ENCODE results near the gene UBAC1.
"Not testable (repeated sequence)": the region's sequence is repeated elsewhere in the genome, so short reads cannot be mapped to it uniquely, and the experiment has no call there.

UBAC1 gene

DNA sequence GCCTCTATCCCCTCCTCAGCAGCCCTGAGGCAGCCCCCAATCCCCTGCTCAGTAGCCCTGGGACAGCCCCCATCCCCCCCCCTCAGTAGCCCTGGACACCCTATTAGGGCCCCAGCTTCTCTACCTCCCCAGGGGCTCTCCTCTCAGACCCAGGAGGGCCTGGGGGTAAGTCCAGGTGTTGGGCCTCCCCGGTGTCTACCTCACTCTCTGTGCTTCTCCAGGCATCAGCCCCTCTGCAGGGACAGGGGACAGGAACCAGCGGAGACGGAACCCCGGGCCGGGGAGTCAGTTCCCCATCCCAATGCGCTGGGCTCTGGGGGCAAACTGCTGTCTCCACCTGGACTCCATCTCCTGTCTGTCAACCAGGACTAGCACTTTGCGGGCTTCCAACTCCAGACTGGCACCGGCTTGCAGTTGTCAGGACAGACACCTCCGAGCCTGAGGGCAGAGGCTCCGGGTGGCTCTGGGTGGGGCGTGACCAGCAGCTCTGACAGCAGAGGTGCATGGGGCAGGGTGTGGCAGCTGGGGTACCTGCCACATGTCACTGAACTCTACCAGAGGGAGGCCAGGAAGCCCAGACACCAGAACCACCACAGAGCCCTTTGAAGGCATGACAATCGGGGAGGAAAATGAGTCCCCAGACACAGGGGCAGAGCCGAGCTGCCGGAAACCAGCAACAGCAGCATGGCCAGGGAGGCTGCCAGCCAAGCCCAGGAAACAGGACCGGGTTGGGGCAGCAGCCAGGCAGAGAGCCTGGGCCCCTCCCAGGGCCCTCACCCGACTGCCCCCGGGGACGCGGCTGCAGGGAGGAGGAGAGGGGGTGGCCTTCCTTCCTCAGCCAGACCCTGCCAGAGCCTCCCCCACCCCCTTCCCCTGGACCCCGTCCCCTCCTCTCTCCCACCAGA is 17.7 kb upstream of the UBAC1 start:
- peak in 1 of 2 donors; percentile 27 for DNase-seq (ENCODE audit: low read depth in 2 of 2)

DNA sequence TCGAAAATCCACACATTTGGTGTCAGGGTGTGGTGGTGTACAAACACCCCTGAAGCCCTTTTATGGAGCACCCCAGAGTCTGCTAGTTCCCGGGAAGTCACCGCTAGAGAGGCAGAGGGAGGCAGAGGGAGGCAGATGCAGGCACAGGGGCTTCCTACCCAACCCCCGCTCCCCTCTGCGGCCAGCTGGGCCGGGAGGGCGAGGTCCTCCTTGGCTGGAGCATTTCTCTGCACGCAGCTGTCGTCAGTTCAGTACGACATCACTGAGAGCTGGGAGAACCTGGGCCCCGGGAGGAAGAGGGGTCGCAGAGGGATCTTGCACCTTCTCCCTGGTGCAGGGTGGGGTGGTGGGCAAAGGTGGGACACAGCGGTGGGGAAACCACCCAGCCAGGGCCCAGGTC is 15.8 kb upstream of the UBAC1 start:
- no peak for DNase-seq (ENCODE audit: low read depth in 2 of 2)

GRCh38 chr9:135976531-135976930 is 15.4 kb upstream of the UBAC1 start:
- DNase-seq (ENCODE audit: low read depth in 2 of 2) = no peak

DNA sequence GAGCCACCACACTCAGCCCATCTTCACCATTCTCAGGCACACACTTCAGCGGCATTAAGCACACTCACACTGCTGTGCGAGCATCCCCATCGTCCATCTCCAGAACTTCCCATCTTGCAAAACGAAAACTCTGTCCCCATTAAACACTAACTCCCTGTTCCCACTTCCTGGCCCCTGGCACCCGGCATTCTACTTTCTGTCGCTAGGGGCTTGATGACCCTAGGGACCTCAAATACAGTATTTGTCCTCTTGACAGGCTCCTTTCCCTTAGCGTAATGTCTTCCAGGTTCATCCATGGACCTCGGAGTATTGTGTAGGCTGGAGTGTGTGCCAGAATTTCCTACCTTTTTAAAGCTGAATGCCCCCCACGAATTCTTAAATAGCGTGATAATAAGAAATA is 14.7 kb upstream of the UBAC1 start:
- no peak for DNase-seq (ENCODE audit: low read depth in 2 of 2)

DNA sequence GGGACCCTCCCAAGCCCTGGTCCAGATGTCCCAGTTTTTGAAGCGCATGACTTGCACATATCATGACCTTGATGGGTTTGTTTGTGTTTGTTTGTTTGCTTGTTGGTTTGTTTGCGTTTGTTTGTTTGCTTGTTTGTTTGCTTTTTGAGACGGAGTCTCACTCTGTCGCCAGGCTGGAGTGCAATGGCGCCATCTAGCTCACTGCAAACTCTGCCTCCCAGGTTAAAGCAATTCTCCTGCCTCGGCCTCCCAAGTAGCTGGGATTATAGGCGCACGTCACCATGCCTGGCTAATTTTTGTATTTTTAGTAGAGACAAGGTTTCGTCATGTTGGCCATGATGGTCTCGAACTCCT is 13.0 kb upstream of the UBAC1 start:
- DNase-seq (ENCODE audit: low read depth in 2 of 2) = no peak

DNA sequence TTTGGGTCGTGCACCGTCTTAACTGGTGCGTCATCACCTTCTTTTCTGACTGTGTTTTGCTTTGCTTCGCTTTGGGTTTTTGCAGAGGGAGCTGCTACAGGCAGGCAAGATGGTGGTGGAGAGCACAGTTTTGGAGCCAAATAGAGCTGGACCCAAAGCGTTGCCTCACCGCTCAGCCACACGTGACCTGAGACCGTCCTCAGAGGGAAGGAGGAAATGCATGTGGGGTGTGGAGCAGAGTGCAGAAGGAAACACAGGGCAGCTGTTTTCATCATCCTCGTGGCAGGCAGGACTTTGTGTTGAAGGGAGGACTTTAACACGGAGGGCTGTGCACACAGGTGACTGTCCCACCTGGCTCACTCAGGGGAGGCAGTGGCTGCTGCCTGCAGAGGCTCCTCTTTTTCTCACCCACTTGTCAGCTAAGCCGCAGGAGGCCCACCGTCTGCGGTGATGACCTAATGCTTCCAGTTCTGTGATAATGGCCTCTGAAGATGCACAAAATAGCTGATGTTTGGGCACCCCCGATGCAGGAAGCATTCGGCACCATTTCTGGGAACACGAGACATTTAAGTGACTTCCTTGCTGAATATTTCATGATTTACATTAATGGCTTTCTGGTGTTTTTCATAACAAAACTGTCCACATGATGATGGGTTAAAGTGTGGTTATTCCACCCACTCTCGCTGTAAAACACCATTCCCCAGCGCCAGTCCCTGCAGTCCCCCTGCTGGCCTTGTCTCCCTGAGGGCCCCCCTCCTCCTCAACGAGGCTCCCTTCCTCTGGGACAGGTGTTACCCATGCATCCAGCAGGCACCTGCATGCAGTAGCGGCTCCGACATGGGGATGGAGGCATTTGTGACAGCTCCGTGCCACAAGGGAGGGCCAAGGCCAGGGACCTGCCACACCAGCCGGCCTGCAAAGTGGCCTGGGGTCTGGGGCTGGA is 12.4 kb upstream of the UBAC1 start:
- DNase-seq (ENCODE audit: low read depth in 2 of 2) = no peak

GRCh38 chr9:135971892-135972291 is 10.7 kb upstream of the UBAC1 start:
- peak in 1 of 2 donors; percentile 31 for DNase-seq (ENCODE audit: low read depth in 2 of 2)

GRCh38 chr9:135971111-135971766 is 10.1 kb upstream of the UBAC1 start:
- no peak for DNase-seq (ENCODE audit: low read depth in 2 of 2)

- DNase-seq (ENCODE audit: low read depth in 2 of 2) = no peak
Observed at GRCh38 chr9:135970128-135970815, 9.1 kb upstream of the UBAC1 start.

DNA sequence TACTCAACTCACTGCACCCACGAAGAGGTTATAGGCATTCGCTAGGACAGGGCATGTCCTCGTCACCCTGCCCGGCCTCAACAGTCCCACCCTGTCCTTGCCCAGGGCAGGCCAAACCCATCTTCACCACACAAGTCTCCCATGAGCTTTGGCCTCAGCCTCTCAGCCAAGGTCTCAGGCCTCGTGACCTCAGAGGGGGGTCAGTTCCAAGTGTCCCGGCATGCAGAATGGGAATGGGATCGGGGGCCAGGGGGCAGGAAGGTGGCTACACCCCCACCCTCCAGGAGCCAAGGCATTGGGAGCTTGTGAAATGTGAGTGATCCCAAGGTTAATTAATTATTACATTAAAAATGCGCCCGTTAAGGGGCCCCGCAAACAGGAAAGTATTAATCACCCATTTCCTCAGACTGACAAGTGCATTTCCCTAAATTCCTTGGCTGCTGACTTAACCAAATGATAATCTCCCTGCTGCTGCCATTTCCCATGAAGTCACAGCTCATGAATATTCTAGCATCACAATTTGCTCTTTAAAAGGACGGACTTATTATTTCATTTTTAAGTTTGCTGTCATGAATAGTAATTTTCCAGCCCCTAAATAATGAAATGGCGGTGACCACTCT is 8.0 kb upstream of the UBAC1 start:
- DNase-seq (ENCODE audit: low read depth in 2 of 2) = no peak

DNA sequence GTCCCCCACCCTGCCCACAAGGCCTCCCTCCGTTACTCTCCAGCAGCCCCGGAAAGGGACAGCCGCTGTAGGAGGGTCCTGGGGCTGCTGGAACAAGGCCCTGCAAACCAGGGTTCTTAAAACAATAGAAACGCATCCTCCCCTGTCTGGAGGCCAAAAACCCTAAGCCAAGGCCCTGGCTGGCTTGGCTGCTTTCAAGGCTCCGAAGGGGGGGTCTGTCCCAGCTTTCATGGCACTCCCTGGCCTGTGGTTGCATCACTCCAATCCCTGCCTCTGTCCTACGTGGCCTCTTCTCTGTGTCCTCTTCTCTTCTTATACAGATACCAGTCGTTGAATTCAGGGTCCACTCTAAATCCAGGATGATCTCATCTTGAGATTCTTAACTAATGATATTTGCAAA is 7.4 kb upstream of the UBAC1 start:
- DNase-seq (ENCODE audit: low read depth in 2 of 2) = no peak

- DNase-seq (ENCODE audit: low read depth in 2 of 2) = no peak
Observed at GRCh38 chr9:135968083-135968476, 6.9 kb upstream of the UBAC1 start.

- DNase-seq (ENCODE audit: low read depth in 2 of 2) = not testable (repeated sequence)
Observed at GRCh38 chr9:135966916-135967260, 5.7 kb upstream of the UBAC1 start.

GRCh38 chr9:135965124-135965756 is 4.1 kb upstream of the UBAC1 start:
- no peak for DNase-seq (ENCODE audit: low read depth in 2 of 2)

DNA sequence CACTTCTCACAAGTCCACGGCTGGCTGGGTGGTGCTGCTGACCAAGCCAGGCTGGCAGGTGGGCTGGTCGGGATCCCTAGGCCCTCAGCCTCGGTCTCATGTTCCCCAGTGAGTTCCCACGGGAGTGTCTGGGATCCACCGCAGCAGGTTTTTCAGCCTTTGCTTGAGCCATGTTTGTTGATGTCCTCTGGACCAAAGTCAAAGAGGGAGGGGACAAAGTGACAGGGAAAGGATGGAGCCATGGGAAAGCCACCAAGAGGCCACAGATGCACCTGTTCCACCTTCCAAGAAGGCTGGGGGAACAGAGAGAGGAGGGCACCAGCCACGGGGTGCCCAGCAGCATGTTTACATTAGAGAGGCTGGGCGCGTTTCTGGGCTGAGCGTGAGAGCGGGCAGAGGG is 2.8 kb upstream of the UBAC1 start:
- no peak for DNase-seq (ENCODE audit: low read depth in 2 of 2)

DNA sequence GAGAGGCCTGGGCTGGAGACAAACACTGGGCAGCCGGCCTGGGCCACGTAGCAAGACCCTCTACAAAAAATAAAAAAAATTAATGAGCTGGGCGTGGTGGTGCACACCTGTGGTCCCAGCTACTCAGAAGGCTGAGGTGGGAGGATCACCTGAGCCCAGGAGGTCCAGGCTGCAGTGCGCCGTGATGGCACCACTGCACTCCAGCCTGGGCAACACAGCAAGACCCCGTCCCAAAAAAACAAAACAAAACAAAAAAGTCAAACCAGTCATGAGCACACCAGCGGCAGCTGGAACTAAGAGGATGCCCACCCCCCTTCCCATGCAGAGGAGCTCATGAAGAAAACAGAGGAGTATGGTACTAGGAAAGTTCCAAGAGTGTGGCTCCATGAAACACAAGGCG is 2.2 kb upstream of the UBAC1 start:
- no peak for DNase-seq (ENCODE audit: low read depth in 2 of 2)

- no peak for DNase-seq (ENCODE audit: low read depth in 2 of 2)
Observed at GRCh38 chr9:135962696-135963307, 1.6 kb upstream of the UBAC1 start.

- DNase-seq (ENCODE audit: low read depth in 2 of 2) = no peak
Observed at GRCh38 chr9:135961811-135962695, 880 bp upstream of the UBAC1 start.

Data from stimulated activated CD4-positive, alpha-beta T cell treated with anti-CD3 and anti-CD28 coated beads, Interleukin-1b, Interleukin-23, amount 100 ng/mL, for 4 hours (primary cell).